HUES6 (cell line): ENCODE data around the gene IQGAP2.

ENCODE experiments used
- H3K27ac ChIP-seq: 2 replicates; pipeline ENCODE4 v1.7.0; 2013; ENCODE audit warnings: low read depth, mild to moderate bottlenecking, low read length, inconsistent platforms
- H3K27me3 ChIP-seq: 2 replicates; pipeline ENCODE4 v1.6.1; 2013; ENCODE audit warnings: low read length; ENCODE audit not compliant: control insufficient read depth, insufficient read depth
- H3K36me3 ChIP-seq: 2 replicates; pipeline ENCODE4 v1.6.1; 2013; ENCODE audit warnings: low read length; ENCODE audit not compliant: control insufficient read depth, insufficient read depth
- H3K4me1 ChIP-seq: 2 replicates; pipeline ENCODE4 v1.6.1; 2013; ENCODE audit warnings: low read length; ENCODE audit not compliant: control insufficient read depth, insufficient read depth
- H3K4me3 ChIP-seq: 2 replicates; pipeline ENCODE4 v1.5.1; 2013; ENCODE audit warnings: low read depth, low read length
- H3K9ac ChIP-seq: one replicate; pipeline ENCODE4 v1.6.1; 2013; ENCODE audit warnings: mild to moderate bottlenecking, low read length
- H3K9me3 ChIP-seq: 2 replicates; pipeline ENCODE4 v1.6.1; 2013; ENCODE audit warnings: low read depth, low read length; ENCODE audit not compliant: control insufficient read depth, insufficient read depth

Gene IQGAP2

GRCh38 chr5:76638479-76638878 is 235.4 kb downstream of the IQGAP2 start:
- peaks cover 5% of the 10 kb centered on the region; the same call in 1 of the 2 replicates for H3K4me1 ChIP-seq
- no peak overlapping the region for H3K4me3 ChIP-seq
- no peaks in the 10 kb centered on the region for H3K27me3 ChIP-seq
- no peak overlapping the region for H3K27ac ChIP-seq
- H3K9ac ChIP-seq: no peak overlapping the region
- no peaks in the 10 kb centered on the region for H3K9me3 ChIP-seq
- H3K36me3 ChIP-seq: peaks cover 4% of the 10 kb centered on the region; the same call in 1 of the 2 replicates

GRCh38 chr5:76641514-76642120 is 238.5 kb downstream of the IQGAP2 start:
- no peak overlapping the region for H3K27ac ChIP-seq
- H3K9me3 ChIP-seq: no peaks in the 10 kb centered on the region
- H3K36me3 ChIP-seq: peaks cover 4% of the 10 kb centered on the region; the same call in 1 of the 2 replicates
- H3K27me3 ChIP-seq: no peaks in the 10 kb centered on the region
- H3K9ac ChIP-seq: no peak overlapping the region
- peaks cover 5% of the 10 kb centered on the region; the same call in 1 of the 2 replicates for H3K4me1 ChIP-seq
- H3K4me3 ChIP-seq: no peak overlapping the region

GRCh38 chr5:76642390-76643040 is 239.4 kb downstream of the IQGAP2 start:
- Histone ChIP-seq H3K27me3 (no peaks in the 10 kb centered on the region), H3K27ac (no peak overlapping the region), H3K36me3 (peaks cover 4% of the 10 kb centered on the region; the same call in 1 of the 2 replicates)

GRCh38 chr5:76643371-76643770 is 240.3 kb downstream of the IQGAP2 start:
- H3K4me1 ChIP-seq: peaks cover 3% of the 10 kb centered on the region; the same call in 1 of the 2 replicates
- no peak overlapping the region for H3K9ac ChIP-seq
- no peak overlapping the region for H3K4me3 ChIP-seq
- no peak overlapping the region for H3K27ac ChIP-seq
- H3K27me3 ChIP-seq: no peaks in the 10 kb centered on the region
- H3K9me3 ChIP-seq: no peaks in the 10 kb centered on the region
- H3K36me3 ChIP-seq: peaks cover 10% of the 10 kb centered on the region

More at GRCh38 chr5:76642390-76643040, 239.4 kb downstream of the IQGAP2 start:
- Histone ChIP-seq H3K4me1 (peaks cover 5% of the 10 kb centered on the region; the same call in 1 of the 2 replicates), H3K9me3 (no peaks in the 10 kb centered on the region), H3K4me3 (no peak overlapping the region), H3K9ac (no peak overlapping the region)

GRCh38 chr5:76649140-76649539 is 246.1 kb downstream of the IQGAP2 start:
- Histone ChIP-seq H3K27ac (no peak overlapping the region), H3K27me3 (no peaks in the 10 kb centered on the region), H3K36me3 (peaks cover 8% of the 10 kb centered on the region), H3K9ac (no peak overlapping the region), H3K4me3 (no peak overlapping the region), H3K4me1 (no peaks in the 10 kb centered on the region), H3K9me3 (peaks cover 10% of the 10 kb centered on the region)

- Histone ChIP-seq H3K27me3 (no peaks in the 10 kb centered on the region), H3K36me3 (peaks cover 5% of the 10 kb centered on the region), H3K4me3 (no peak overlapping the region), H3K9ac (no peak overlapping the region), H3K4me1 (no peaks in the 10 kb centered on the region), H3K9me3 (peaks cover 10% of the 10 kb centered on the region), H3K27ac (no peak overlapping the region)
These were observed 249.8 kb downstream of the IQGAP2 start for GRCh38 chr5:76652809-76653414.

GRCh38 chr5:76657091-76657490 is 254.0 kb downstream of the IQGAP2 start:
- Histone ChIP-seq H3K9me3 (no peaks in the 10 kb centered on the region), H3K27ac (no peak overlapping the region)

GRCh38 chr5:76657683-76658311 is 254.7 kb downstream of the IQGAP2 start:
- Histone ChIP-seq H3K4me3 (no peak overlapping the region), H3K27me3 (no peaks in the 10 kb centered on the region), H3K9ac (no peak overlapping the region), H3K27ac (no peak overlapping the region), H3K4me1 (no peaks in the 10 kb centered on the region; the same call in 1 of the 2 replicates), H3K36me3 (peaks cover 17% of the 10 kb centered on the region; the same call in 1 of the 2 replicates), H3K9me3 (no peaks in the 10 kb centered on the region)

More at GRCh38 chr5:76657091-76657490, 254.0 kb downstream of the IQGAP2 start:
- Histone ChIP-seq H3K4me3 (no peak overlapping the region), H3K4me1 (no peaks in the 10 kb centered on the region), H3K9ac (no peak overlapping the region), H3K36me3 (peaks cover 17% of the 10 kb centered on the region; the same call in 1 of the 2 replicates), H3K27me3 (no peaks in the 10 kb centered on the region)

- Histone ChIP-seq H3K4me1 (no peaks in the 10 kb centered on the region; the same call in 1 of the 2 replicates), H3K36me3 (peaks cover 17% of the 10 kb centered on the region; the same call in 1 of the 2 replicates), H3K27ac (no peak overlapping the region), H3K27me3 (no peaks in the 10 kb centered on the region), H3K4me3 (no peak overlapping the region), H3K9ac (no peak overlapping the region), H3K9me3 (no peaks in the 10 kb centered on the region)
These were observed 257.3 kb downstream of the IQGAP2 start for GRCh38 chr5:76660360-76660759.

- peaks cover 21% of the 10 kb centered on the region; the same call in 1 of the 2 replicates for H3K36me3 ChIP-seq
- no peaks in the 10 kb centered on the region for H3K27me3 ChIP-seq
- no peak overlapping the region for H3K9ac ChIP-seq
- no peak overlapping the region for H3K4me3 ChIP-seq
- no peaks in the 10 kb centered on the region; the same call in 1 of the 2 replicates for H3K4me1 ChIP-seq
- H3K9me3 ChIP-seq: no peaks in the 10 kb centered on the region
- H3K27ac ChIP-seq: no peak overlapping the region
These were observed 259.4 kb downstream of the IQGAP2 start for GRCh38 chr5:76662521-76662920.
